NCI-H187 treated with DMSO at 0.1 percent for 48 hours (cell line): Measurements from ENCODE around the gene CPT2.

ENCODE experiments used
- DNase-seq: peaks from one replicate; lab custom pipeline; 2025; lab: John Stamatoyannopoulos, UW

Gene CPT2

DNA sequence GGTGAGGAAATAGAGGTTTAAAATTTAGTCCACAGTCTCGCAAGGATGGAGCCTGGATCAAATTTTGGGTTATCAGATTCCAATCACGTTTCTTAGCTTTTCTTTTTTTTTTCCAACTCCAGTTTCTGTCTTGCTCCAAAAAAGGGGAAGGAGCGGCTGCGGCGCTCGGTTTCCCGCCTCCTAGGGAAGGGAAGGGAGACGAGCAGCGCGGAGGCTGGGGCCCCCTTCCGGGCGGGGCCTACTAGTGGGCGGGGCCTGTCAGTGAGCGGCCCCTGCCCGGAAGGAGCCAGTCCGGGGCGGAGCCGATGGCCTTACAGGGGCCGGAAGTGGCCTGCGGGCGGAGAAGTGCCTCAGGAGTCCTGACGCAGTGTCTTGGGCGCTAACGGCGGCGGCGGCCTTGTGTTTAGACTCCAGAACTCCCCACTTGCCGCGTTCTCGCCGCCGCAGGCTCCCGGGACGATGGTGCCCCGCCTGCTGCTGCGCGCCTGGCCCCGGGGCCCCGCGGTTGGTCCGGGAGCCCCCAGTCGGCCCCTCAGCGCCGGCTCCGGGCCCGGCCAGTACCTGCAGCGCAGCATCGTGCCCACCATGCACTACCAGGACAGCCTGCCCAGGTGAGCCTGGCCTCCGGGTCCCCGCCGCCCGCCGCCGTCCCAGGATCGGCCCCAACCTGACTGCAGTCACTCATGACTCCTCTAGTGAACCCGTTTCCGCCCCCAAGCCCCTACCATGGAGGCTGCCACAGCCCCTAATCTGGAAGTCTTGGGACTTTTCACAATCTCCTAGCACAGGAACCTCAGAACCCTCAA lies at the start of gene CPT2:
Gene CPT2, plus strand, starts transcription at position 340 of the 806 bp plus-strand sequence. Its CDS starts 120 bp downstream, at position 460.
- peak; percentile 52 for DNase-seq

GRCh38 chr1:53147174-53147573 lies 49.5 kb upstream of the CPT2 start:
- no peak for DNase-seq

GRCh38 chr1:53148123-53148522 lies 48.5 kb upstream of the CPT2 start:
- no peak for DNase-seq

- no peak for DNase-seq
Measured at GRCh38 chr1:53153752-53154151, 42.9 kb upstream of the CPT2 start.

DNA sequence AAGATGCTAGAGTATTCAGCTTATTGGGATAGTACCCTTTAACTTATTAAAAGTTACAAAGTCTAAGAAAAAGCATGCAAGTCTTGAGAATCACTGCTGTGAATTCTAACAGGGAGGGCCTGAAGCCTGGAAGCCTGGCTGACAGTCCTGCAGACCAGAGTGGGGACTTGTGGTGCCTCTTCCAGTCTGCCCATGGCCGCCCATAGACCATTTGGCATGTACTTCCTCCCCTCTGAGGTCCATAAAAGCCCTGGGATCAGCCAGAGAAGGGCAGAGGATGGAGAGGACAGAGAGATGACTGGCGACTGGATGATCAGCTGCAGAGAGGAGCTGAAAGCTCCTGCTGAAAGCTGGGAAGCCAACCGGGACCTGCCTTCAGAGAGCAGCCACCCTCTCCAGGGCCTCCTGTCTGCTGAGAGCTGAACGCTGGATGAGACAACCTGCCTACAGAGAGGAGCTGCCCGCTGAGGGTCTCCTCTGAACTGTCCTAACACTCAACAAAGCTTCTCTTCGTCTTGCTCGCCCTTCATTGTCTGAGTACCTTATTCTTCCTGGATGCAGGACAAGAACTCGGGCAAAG lies 41.7 kb upstream of the CPT2 start:
- no peak for DNase-seq

DNA sequence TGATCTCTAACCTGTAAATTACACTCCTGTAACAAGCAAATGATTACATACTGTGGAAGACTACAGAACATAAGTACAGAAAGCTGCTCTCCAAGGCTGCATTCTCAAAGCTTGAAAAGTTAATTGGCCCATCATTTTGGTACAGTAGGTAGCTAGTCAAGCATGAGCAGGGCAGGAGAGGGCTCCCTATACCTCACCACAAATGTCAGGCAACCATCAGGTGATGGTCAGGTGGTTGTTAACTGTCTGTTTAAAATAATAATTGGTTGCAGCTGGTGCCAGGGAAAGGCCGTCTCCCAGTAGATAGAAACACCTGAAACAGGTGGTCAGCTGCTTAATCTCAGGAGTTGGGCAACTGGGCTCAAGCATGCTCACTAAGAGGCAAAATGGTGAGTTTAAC lies 41.1 kb upstream of the CPT2 start:
- no peak for DNase-seq

- DNase-seq, result no peak
Measured at GRCh38 chr1:53155945-53156344, 40.7 kb upstream of the CPT2 start.

GRCh38 chr1:53156783-53157182 lies 39.8 kb upstream of the CPT2 start:
- DNase-seq, result no peak

- DNase-seq, result no peak
Measured at GRCh38 chr1:53158900-53159299, 37.7 kb upstream of the CPT2 start.

DNA sequence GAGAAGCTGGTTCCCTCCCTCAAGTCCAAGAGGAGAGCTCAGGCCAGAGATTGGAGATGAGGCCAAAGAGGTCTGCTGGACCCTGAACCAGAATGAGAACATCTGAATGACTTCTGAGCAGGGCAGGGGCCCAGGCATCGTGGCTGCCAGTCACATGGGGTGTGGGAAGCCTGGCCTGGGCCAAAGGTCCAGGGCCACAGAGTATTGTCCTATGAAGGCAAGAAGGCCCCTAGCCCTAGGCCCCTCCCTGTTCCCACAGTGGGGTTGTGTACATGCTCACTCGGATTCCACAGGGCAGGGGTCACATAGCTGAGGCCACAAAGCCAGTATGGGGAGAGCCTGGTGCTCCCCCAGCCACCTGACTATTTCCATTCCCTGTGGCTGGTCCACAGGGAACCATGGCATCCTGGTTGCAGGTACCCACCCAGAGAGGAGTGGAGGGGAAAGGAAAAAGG lies 35.7 kb upstream of the CPT2 start:
- DNase-seq, result no peak

DNA sequence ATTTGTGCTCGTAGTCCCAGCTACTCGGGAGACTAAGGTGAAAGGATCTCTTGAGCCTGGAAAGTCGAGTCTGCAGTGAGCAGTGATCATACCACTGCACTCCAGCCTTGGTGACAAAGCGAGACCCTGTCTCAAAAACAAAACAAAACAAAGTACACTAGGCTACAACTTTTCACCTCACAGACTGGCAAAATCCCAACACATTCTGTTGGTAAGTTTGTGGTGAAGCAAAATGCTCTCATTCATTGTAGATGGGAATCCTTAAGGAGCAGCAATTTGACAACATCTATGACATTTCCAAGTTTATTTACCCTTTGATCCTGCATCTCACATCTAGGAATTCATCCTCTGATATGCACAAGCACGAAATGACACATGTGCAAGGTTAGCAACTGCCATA lies 34.0 kb upstream of the CPT2 start:
- DNase-seq, result no peak

- DNase-seq, result no peak
Measured at GRCh38 chr1:53163291-53163768, 33.3 kb upstream of the CPT2 start.

DNA sequence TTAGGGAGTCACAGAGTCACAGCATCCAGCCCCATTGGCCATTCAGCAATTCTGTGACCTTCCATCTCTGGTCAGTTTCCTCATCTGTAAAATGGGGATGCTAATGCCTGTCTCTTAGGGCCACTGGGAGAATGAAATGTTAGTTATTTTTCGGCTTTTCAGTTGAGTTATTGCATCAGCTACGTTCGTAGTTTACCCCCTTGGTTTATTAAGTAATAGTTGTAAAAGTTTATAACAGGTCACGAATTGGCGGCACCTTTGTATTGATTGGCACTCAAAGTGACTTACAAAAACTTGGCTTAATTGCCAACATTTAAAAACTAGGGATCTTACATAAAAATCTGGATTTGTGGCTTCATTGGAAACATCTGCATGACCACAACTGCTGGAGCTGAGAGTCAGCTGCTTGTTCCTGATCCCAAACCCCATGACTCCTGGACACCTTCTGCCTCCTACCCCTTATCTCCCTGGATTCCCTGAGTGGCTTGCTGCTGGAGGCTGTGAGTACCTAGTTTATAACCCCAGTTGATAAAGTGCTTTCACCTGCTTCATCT lies 31.1 kb upstream of the CPT2 start:
- DNase-seq, result no peak

DNA sequence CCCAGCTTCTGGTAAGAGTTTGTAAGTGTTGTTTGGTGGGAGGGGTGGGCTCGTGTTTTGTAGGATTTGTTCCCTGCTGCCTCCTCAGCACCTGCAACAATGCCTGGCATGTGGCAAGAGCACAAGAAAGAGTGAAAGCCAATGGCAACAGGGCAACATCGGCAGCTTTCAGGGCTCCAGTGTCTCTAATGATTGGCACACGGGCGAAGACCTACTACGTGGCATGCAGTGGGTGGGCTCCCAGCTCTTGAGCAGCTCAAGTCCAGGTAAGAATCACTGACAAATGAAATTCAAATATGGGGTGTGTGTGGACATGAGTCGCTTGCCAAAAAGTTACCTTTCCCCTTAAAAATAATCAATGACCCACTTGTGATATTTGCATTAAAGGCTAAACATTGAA lies 30.3 kb upstream of the CPT2 start:
- DNase-seq, result no peak

DNA sequence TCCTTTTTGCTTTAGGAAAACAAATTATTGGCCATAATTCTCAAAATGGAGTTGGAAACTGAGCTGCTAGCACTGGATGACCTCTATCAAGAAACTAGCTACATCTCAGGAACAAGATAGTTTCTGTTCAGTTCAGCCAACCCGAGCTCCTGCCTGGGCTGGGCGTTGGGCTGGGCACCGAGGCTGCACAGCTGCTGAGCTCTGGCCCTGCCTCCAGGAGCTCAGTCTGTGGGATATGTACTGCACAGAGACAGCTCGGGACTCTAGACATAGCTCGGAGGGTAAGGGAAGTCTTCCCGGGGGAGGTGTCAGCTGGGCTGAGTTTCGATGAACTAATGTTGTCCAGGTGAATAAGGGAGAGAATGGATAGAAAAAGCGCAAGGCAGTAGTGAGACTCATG lies 29.7 kb upstream of the CPT2 start:
- DNase-seq, result no peak

DNA sequence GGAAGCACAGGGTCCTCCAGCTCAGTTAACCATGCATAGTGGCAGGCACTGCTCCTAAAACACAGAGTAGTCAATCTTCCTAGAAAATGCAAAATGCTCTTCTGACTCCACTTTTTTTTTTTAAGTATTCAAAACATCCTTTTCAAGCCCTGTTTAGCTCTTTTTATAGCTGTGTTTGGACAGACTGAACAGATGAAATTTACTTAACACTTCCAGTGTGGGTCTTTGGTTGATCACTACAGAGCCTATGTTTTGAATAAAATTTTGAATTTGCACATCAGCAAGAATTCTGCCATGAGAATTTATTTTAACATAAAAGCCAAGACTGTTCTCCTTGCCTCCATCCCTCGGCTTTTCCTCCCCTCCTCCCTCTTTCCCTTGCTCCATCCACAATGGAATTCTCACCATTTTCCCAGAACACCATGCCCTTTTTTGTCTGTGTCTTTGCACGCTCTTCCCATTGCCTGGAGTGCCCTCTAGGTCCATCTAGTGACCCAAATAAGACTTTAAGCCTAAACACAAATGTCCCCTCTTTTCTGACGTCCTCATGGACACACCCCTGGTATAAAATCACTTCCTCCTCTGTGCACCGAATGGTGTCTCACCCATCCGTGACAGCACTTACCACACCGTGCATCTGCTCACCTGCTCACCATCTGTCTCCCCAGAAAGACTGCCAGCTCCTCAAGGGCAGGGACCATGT lies 24.0 kb upstream of the CPT2 start:
- DNase-seq, result no peak

GRCh38 chr1:53174971-53175913 lies 21.4 kb upstream of the CPT2 start:
- no peak for DNase-seq

GRCh38 chr1:53176452-53177208 lies 20.0 kb upstream of the CPT2 start:
- no peak for DNase-seq

DNA sequence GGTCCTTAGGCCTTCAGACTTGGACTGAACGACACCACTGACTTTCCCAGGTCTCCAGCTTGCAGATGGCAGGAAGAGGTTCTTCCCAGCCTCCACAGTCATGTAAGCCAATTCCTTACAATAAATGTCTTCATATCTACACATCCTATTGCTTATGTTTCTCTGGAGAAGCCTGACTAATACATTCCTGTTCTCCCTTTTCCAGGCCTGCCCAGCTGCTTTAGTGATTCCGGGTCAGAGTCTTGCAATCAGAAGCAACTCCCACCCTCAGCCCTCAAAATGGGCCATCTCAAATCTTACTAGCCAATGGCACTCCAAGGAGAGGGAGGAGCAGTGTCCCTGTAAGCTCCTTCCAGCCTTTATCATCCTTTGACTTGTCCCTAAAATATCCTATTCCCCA lies 16.4 kb upstream of the CPT2 start:
- no peak for DNase-seq

GRCh38 chr1:53180951-53181350 lies 15.7 kb upstream of the CPT2 start:
- no peak for DNase-seq

DNA sequence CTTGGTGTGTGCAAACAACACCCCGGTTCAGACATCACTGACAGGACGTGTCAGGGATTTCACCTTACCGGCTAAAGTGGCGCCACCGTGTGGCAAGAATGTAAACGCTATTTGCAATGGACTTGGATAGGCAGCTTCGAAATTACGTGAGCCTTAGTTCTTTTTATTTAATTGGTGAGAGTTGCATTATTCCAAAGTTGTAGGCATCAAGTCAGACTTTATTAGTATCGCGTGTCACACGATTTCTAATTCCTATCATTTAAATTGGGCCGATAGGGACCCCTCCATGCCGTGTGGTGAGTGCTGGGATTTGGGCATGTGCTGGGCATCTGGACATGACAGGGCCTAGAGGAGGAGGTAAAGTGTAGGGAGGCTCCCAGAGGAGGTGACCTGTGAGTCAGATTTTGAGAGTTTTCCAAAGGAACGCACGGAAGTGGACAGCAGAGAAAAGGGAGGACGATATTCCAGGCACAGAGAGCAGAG lies 14.5 kb upstream of the CPT2 start:
- peak; percentile 3 for DNase-seq
